Mesothelial cell of epicardium (in vitro differentiated cells): ENCODE measurements around the gene MYOF. TPM values are rescaled to one million over a fixed set of nuclear protein-coding genes. Genes with fewer than 3 reads are reported as not detected.

Experiments used
- DNase-seq, 2 experiments: peaks; one replicate each; pipeline ENCODE4 v3.0.0; 2021; ENCODE audit warnings: low spot score in 2 of 2; ENCODE audit not compliant: unreplicated experiment in 2 of 2
- H3K27ac Mint-ChIP-seq: 2 replicates; pipeline ENCODE4 v1.8.0; 2021; ENCODE audit warnings: mixed read lengths
- H3K27me3 Mint-ChIP-seq: 2 replicates; pipeline ENCODE4 v1.8.0; 2021; ENCODE audit warnings: low read depth, mixed read lengths
- H3K36me3 Mint-ChIP-seq: 2 replicates; pipeline ENCODE4 v1.8.0; 2021; ENCODE audit warnings: mixed read lengths
- H3K4me1 Mint-ChIP-seq: 2 replicates; pipeline ENCODE4 v1.8.0; 2021; ENCODE audit warnings: mixed read lengths
- H3K4me3 Mint-ChIP-seq: 2 replicates; pipeline ENCODE4 v1.8.0; 2021; ENCODE audit warnings: mild to moderate bottlenecking, moderate library complexity, mixed read lengths
- H3K9me3 Mint-ChIP-seq: 2 replicates; pipeline ENCODE4 v1.8.0; 2021; ENCODE audit warnings: mixed read lengths
- CTCF ChIP-seq: fragments of 200-600 bp; sonication (generic); IDR thresholded peaks from one replicate; pipeline ENCODE4 v1.5.0; 2021; ENCODE audit warnings: antibody characterized with exemption; ENCODE audit not compliant: unreplicated experiment
- total RNA-seq: library from RNA; stranded (reverse); gene quantifications from 3 replicates; pipeline ENCODE4 v1.2.1, GENCODE V29; 2021

The MYOF gene
- total RNA-seq, 1 donor from 2014 or later = 56.0 TPM

- Mint-ChIP-seq H3K36me3 (peaks cover 20% of the 10 kb centered on the region), H3K27ac (no peak overlapping the region), H3K9me3 (no peaks in the 10 kb centered on the region), H3K4me1 (peaks cover 9% of the 10 kb centered on the region), H3K27me3 (no peaks in the 10 kb centered on the region), H3K4me3 (no peak overlapping the region)
- DNase-seq = no peak
- no peak for TF ChIP-seq CTCF
Measured at GRCh38 chr10:93390306-93391090, 91.6 kb downstream of the MYOF start.

- Mint-ChIP-seq H3K27ac (no peak overlapping the region), H3K4me3 (no peak overlapping the region), H3K36me3 (peaks cover 22% of the 10 kb centered on the region), H3K4me1 (peaks cover 9% of the 10 kb centered on the region), H3K9me3 (no peaks in the 10 kb centered on the region), H3K27me3 (no peaks in the 10 kb centered on the region)
- no peak for DNase-seq
- no peak for TF ChIP-seq CTCF
Measured at GRCh38 chr10:93386631-93387369, 95.3 kb downstream of the MYOF start.

GRCh38 chr10:93385345-93385744 lies 96.8 kb downstream of the MYOF start:
- no peak overlapping the region for H3K4me3 Mint-ChIP-seq
- peaks cover 7% of the 10 kb centered on the region for H3K4me1 Mint-ChIP-seq
- no peak overlapping the region for H3K27ac Mint-ChIP-seq
- H3K9me3 Mint-ChIP-seq = no peaks in the 10 kb centered on the region
- H3K27me3 Mint-ChIP-seq = no peaks in the 10 kb centered on the region
- DNase-seq = no peak
- H3K36me3 Mint-ChIP-seq = peaks cover 24% of the 10 kb centered on the region
- no peak for TF ChIP-seq CTCF

- Mint-ChIP-seq H3K27ac (no peak overlapping the region), H3K27me3 (no peaks in the 10 kb centered on the region), H3K4me1 (peaks cover 7% of the 10 kb centered on the region), H3K9me3 (no peaks in the 10 kb centered on the region), H3K4me3 (no peak overlapping the region), H3K36me3 (peaks cover 26% of the 10 kb centered on the region)
- DNase-seq = no peak
- no peak for TF ChIP-seq CTCF
Measured at GRCh38 chr10:93384006-93384405, 98.1 kb downstream of the MYOF start.

GRCh38 chr10:93383562-93383981 lies 98.6 kb downstream of the MYOF start:
- H3K27me3 Mint-ChIP-seq = no peaks in the 10 kb centered on the region
- H3K4me3 Mint-ChIP-seq = no peak overlapping the region
- H3K4me1 Mint-ChIP-seq = peaks cover 7% of the 10 kb centered on the region
- peak overlapping the region; percentile 25 for H3K27ac Mint-ChIP-seq
- DNase-seq = no peak
- H3K36me3 Mint-ChIP-seq = peaks cover 26% of the 10 kb centered on the region
- TF ChIP-seq CTCF = no peak
- no peaks in the 10 kb centered on the region for H3K9me3 Mint-ChIP-seq
